ENCODE results near the gene BLOC1S4. TPM values are rescaled to one million over a fixed set of nuclear protein-coding genes. Genes with fewer than 3 reads are reported as not detected.

Gene BLOC1S4
- total RNA-seq, 1 experiment from 2014 or later = 14.0 TPM

GRCh38 chr4:6703786-6704185 lies 12.2 kb upstream of the BLOC1S4 start:
- Histone ChIP-seq H3K4me1 (ENCODE audit: insufficient read depth, low read length) (peaks cover 14% of the 10 kb centered on the region), H3K4me3 (ENCODE audit: low read length) (no peak overlapping the region), H4K20me1 (ENCODE audit: low read length) (0 out of 2 replicates have a peak, but pooled peaks cover 8% of the 10 kb centered on the region), H3F3A (ENCODE audit: low read length, unreplicated experiment) (no peaks in the 10 kb centered on the region), H3K27me3 (ENCODE audit: low read length) (no peaks in the 10 kb centered on the region), H2AFZ (ENCODE audit: low read length) (no peak overlapping the region), H3K9me2 (replicated peaks; ENCODE audit: low read length) (no peaks in the 10 kb centered on the region), H3K9ac (ENCODE audit: low read length) (no peak overlapping the region), H3K27ac (ENCODE audit: low read length) (no peak overlapping the region), H3K4me2 (ENCODE audit: low read length) (no peak overlapping the region), H3K79me2 (ENCODE audit: low read length) (peaks cover 61% of the 10 kb centered on the region), H3K36me3 (ENCODE audit: low read depth, low read length) (peaks cover 13% of the 10 kb centered on the region; the same call in 1 of the 2 replicates), H3K9me3 (ENCODE audit: low read length) (no peaks in the 10 kb centered on the region)
- ChIA-PET POLR2A (ENCODE audit: unreplicated experiment) (no interaction called here), CTCF (no interaction called here)
- no TSS peak for BruUV-seq (replicated peaks)
- intact Hi-C loops (cut with micrococcal nuclease) = no loop called here
- no peak for TF ChIP-seq EZH2 (IDR thresholded peaks at IDR 0.05; ENCODE audit: low read length, unreplicated experiment)
- no peak for TF ChIP-seq CTCF (conservative IDR thresholded peaks at IDR 0.05; ENCODE audit: low read depth, low read length)
- no peak for TF ChIP-seq EZH2phosphoT487 (IDR thresholded peaks at IDR 0.05; ENCODE audit: borderline replicate concordance, low read length)
- ATAC-seq (no peak), DNase-seq (no peak)

GRCh38 chr4:6705646-6706045 lies 10.3 kb upstream of the BLOC1S4 start:
- no peaks in the 10 kb centered on the region for H3K27me3 ChIP-seq (ENCODE audit: low read length)
- intact Hi-C loops (cut with micrococcal nuclease) = loop anchor here (1.0 kb wide), 1 partner anchor 29 kb away; no protein-coding TSS in a partner anchor
- no peak overlapping the region for H3K4me2 ChIP-seq (ENCODE audit: low read length)
- H3K9ac ChIP-seq (ENCODE audit: low read length) = no peak overlapping the region
- H3K36me3 ChIP-seq (ENCODE audit: low read depth, low read length) = peaks cover 13% of the 10 kb centered on the region; the same call in 1 of the 2 replicates
- H2AFZ ChIP-seq (ENCODE audit: low read length) = no peak overlapping the region
- no peak overlapping the region for H3K27ac ChIP-seq (ENCODE audit: low read length)
- DNase-seq = no peak
- ChIA-PET CTCF (no interaction called here), POLR2A (ENCODE audit: unreplicated experiment) (no interaction called here)
- no peaks in the 10 kb centered on the region for H3F3A ChIP-seq (ENCODE audit: low read length, unreplicated experiment)
- H3K9me3 ChIP-seq (ENCODE audit: low read length) = no peaks in the 10 kb centered on the region
- 0 out of 2 replicates have a peak, but pooled peaks cover 8% of the 10 kb centered on the region for H4K20me1 ChIP-seq (ENCODE audit: low read length)
- no peaks in the 10 kb centered on the region for H3K9me2 ChIP-seq (replicated peaks; ENCODE audit: low read length)
- no peak overlapping the region for H3K4me3 ChIP-seq (ENCODE audit: low read length)
- H3K4me1 ChIP-seq (ENCODE audit: insufficient read depth, low read length) = peaks cover 14% of the 10 kb centered on the region
- ATAC-seq = no peak
- no TSS peak for BruUV-seq (replicated peaks)
- TF ChIP-seq EZH2phosphoT487 (IDR thresholded peaks at IDR 0.05; ENCODE audit: borderline replicate concordance, low read length) (no peak), CTCF (conservative IDR thresholded peaks at IDR 0.05; ENCODE audit: low read depth, low read length) (no peak), EZH2 (IDR thresholded peaks at IDR 0.05; ENCODE audit: low read length, unreplicated experiment) (no peak)
- peaks cover 69% of the 10 kb centered on the region for H3K79me2 ChIP-seq (ENCODE audit: low read length)

GRCh38 chr4:6706173-6706572 lies 9.8 kb upstream of the BLOC1S4 start:
- Histone ChIP-seq H3K4me2 (ENCODE audit: low read length) (peak overlapping the region; percentile 99; the same call in 1 of the 2 replicates), H3K9me3 (ENCODE audit: low read length) (no peaks in the 10 kb centered on the region), H3K4me1 (ENCODE audit: insufficient read depth, low read length) (peaks cover 14% of the 10 kb centered on the region), H3K79me2 (ENCODE audit: low read length) (peaks cover 69% of the 10 kb centered on the region), H3K9ac (ENCODE audit: low read length) (no peak overlapping the region), H3F3A (ENCODE audit: low read length, unreplicated experiment) (no peaks in the 10 kb centered on the region), H3K9me2 (replicated peaks; ENCODE audit: low read length) (no peaks in the 10 kb centered on the region), H3K27me3 (ENCODE audit: low read length) (no peaks in the 10 kb centered on the region), H4K20me1 (ENCODE audit: low read length) (0 out of 2 replicates have a peak, but pooled peaks cover 8% of the 10 kb centered on the region), H3K4me3 (ENCODE audit: low read length) (no peak overlapping the region), H2AFZ (ENCODE audit: low read length) (no peak overlapping the region), H3K27ac (ENCODE audit: low read length) (no peak overlapping the region), H3K36me3 (ENCODE audit: low read depth, low read length) (peaks cover 13% of the 10 kb centered on the region; the same call in 1 of the 2 replicates)
- ChIA-PET CTCF (no interaction called here), POLR2A (ENCODE audit: unreplicated experiment) (no interaction called here)
- DNase-seq (no peak), ATAC-seq (no peak)
- intact Hi-C loops (cut with micrococcal nuclease) = loop anchor here (1.0 kb wide), 1 partner anchor 30 kb away; no protein-coding TSS in a partner anchor
- no TSS peak for BruUV-seq (replicated peaks)
- TF ChIP-seq EZH2phosphoT487 (IDR thresholded peaks at IDR 0.05; ENCODE audit: borderline replicate concordance, low read length) = no peak
- no peak for TF ChIP-seq EZH2 (IDR thresholded peaks at IDR 0.05; ENCODE audit: low read length, unreplicated experiment)
- no peak for TF ChIP-seq CTCF (conservative IDR thresholded peaks at IDR 0.05; ENCODE audit: low read depth, low read length)
